Stimulated activated CD8-positive, alpha-beta memory T cell treated with anti-CD3 and anti-CD28 coated beads, Interleukin-7, amount 100 ng/mL, for 24 hours (primary cell): ENCODE data around the gene CFH.
"Not testable (repeated sequence)": the region's sequence is repeated elsewhere in the genome, so short reads cannot be mapped to it uniquely, and the experiment has no call there.

Experiments
- DNase-seq: peaks from one replicate; pipeline ENCODE4 v3.0.0-alpha.2; 2020; ENCODE audit warnings: low read depth

The CFH gene

DNA sequence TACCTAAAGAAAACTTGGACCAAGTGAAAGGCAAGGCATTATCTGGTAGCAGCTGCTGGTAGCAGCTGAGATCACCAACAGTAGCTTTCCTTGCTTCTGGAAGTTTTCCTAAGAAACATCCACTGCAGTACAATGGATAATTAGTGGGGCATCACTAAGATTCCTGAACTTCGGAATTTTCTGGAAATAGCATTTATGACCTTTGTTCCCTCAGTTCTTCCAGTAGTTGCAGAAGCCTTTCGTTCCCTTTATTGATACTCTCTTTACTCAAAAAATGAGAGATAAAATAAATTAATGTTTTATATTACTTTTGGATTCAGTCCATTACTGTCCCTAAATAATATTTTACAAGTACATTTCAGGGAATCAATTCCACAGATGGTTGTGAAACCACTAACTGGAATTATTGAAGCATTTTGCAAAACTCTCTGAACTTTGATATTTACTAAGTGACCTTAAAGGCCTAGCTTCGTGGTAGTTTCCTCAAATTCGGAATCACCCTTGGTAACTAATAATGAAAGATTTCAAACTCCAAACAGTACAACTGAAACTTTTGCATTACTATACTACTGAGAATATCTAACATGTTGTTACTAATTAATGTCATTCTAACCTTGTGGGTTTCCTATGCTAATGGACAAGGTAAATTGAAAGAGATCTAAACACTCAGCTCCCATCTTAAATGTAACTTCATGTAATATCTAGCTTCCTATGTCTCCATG lies 113.3 kb downstream of the CFH start:
- DNase-seq: not testable (repeated sequence)

- DNase-seq: not testable (repeated sequence)
Measured at GRCh38 chr1:196769823-196770222, 118.0 kb downstream of the CFH start.

- no peak for DNase-seq
Measured at GRCh38 chr1:196773713-196774112, 121.9 kb downstream of the CFH start.

GRCh38 chr1:196774175-196774574 lies 122.3 kb downstream of the CFH start:
- no peak for DNase-seq

DNA sequence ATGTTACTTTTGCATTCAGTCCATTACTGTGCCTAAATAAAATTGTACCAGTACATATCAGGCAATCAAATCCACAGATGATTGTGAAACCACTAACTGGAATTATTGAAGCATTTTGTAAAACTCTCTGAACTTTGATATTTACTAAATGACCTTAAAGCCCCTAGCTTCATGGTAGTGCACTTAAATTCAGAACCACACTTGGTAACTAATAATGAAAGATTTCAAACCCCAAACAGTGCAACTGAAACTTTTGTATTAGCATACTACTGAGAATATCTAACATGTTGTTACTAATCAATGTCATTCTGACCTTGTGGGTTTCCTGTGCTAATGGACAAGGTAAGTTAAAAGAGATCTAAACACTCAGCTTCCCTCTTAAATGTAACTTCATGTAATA lies 122.8 kb downstream of the CFH start, which contains the start of gene CFHR3:
TSS of gene CFHR3 (plus strand) at position 238 of the 400 bp plus-strand sequence. CDS start at position 285, 47 bp downstream.
- no peak for DNase-seq

- no peak for DNase-seq
Measured at GRCh38 chr1:196777603-196778002, 125.8 kb downstream of the CFH start.

- no peak for DNase-seq
Measured at GRCh38 chr1:196779093-196779492, 127.2 kb downstream of the CFH start.

- DNase-seq: not testable (repeated sequence)
Measured at GRCh38 chr1:196791252-196791651, 139.4 kb downstream of the CFH start.

DNA sequence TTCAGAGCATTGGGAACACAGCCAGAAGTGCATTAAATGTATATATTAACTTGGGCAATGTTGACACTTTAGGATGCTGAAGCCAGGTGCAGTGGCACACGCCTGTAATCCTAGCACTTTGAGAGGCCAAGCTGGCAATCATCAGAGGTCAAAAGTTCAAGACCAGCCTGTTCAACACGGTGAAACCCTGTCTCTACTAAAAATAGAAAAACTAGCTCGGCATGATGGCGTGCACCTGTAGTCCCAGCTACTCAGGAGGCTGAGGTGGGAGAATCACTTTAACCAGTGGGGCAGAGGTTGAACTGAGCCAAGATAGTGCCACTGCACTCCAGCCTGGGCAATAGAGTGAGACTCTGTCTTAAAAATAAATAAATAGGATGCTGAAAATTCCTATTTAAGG lies 142.3 kb downstream of the CFH start:
- DNase-seq: not testable (repeated sequence)
